Measurements from ENCODE around the gene CFAP90. TPM values are rescaled to one million over a fixed set of nuclear protein-coding genes. Genes with fewer than 3 reads are reported as not detected.

Gene CFAP90
- total and polyA plus RNA-seq, 9 donors, result 0.15 to 0.43 (median 0.31) TPM

DNA sequence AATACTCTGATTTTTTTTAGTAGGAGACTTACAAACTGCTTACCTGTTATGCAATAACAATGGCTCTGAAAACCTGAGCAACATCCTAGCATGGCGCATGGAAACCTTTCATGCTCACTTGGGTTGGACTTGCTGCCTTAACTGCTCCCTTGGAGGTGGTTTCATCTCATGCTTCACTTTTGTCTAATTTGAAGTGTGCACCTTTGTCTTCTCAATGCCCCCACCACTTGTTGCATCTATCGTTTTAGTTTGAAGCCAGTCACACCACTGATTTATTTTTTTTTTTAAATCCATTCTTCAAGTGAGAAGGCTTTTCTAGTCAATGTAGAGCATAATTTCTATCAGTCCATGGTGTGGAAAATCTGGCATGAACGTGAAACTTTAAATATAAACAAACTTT lies 63.2 kb downstream of the CFAP90 start:
- no peaks in the 10 kb centered on the region for H3K27me3 ChIP-seq (ENCODE audit: control insufficient read depth, insufficient read depth, low read length)
- H3K9me3 ChIP-seq (replicated peaks; ENCODE audit: control insufficient read depth, low read depth, low read length), result no peaks in the 10 kb centered on the region
- H3K4me1 ChIP-seq (ENCODE audit: control insufficient read depth, insufficient read depth, low read length), result no peaks in the 10 kb centered on the region
- H3K36me3 ChIP-seq (ENCODE audit: control insufficient read depth, insufficient read depth, low read length), result no peaks in the 10 kb centered on the region
- H3K27ac ChIP-seq (ENCODE audit: low read length), result no peak overlapping the region
- no peak overlapping the region for H3K4me3 ChIP-seq (ENCODE audit: low read length)
- WGBS (ENCODE audit: insufficient coverage), result 80% methylated on average over 1 of the region's 3 CpGs
- DNase-seq, result no peak

DNA sequence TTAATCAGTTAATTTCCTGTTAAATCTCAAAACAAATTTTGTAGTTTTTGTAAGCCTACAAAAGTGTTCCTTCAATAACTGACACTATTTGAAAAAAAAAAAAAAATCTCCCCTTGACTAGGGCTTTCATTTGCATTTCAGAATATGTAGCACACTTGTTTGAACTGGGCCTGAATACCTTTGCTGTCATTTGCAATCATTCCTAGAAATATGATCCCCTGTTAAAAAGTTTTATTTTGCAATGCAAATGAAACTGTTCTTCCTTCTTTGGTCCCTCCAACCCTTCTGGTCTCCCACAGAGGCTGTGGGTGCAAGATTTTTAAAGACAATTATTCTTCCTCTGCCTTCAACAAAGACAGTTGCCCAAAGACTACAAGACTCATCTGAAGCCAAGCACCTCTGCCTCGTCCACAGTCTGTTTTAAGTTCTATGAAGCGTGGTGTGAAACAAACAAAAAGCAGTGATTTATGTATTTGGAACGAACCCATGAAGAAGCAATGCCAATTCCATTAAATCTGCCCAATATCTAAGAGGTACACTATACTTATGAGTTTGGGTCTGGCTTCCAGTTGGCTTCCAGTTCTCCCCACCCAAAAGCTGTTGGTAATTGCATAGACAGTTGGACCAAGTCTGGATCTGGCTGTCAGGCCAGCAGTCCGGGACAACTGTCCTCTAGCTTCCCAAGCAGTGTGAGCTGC lies 66.1 kb downstream of the CFAP90 start:
- Histone ChIP-seq H3K9me3 (replicated peaks; ENCODE audit: control insufficient read depth, low read depth, low read length) (no peaks in the 10 kb centered on the region), H3K27me3 (ENCODE audit: control insufficient read depth, insufficient read depth, low read length) (no peaks in the 10 kb centered on the region), H3K36me3 (ENCODE audit: control insufficient read depth, insufficient read depth, low read length) (no peaks in the 10 kb centered on the region), H3K27ac (ENCODE audit: low read length) (no peak overlapping the region), H3K4me3 (ENCODE audit: low read length) (no peak overlapping the region), H3K4me1 (ENCODE audit: control insufficient read depth, insufficient read depth, low read length) (no peaks in the 10 kb centered on the region)
- WGBS (ENCODE audit: insufficient coverage), result 93% methylated on average over 1 of the region's 4 CpGs
- no peak for DNase-seq

DNA sequence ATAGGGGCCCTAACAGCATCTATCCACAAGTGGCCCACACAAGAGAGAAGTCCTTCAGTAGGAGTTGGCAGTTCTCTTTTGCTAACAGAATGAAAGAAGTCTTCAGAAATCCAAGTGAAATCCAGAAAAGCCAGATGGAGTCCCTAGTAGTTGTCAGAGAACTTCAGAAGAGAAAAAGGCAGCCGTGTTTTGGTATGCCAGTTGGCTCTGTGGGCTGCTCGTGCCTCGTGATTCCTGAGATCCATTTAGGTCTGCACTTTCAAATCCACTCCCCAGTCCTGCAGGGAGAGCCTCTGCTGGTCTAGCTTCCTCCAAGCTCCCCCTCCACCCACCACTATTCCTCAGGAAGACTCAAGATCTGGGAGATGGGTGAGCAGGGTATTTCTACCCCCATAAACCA lies 69.0 kb downstream of the CFAP90 start:
- no peaks in the 10 kb centered on the region for H3K9me3 ChIP-seq (replicated peaks; ENCODE audit: control insufficient read depth, low read depth, low read length)
- WGBS (ENCODE audit: insufficient coverage), result no CpG with 5 or more reads among the region's 3 CpGs
- H3K27me3 ChIP-seq (ENCODE audit: control insufficient read depth, insufficient read depth, low read length), result no peaks in the 10 kb centered on the region

More for the DNA sequence above, 69.0 kb downstream of the CFAP90 start:
- H3K36me3 ChIP-seq (ENCODE audit: control insufficient read depth, insufficient read depth, low read length), result no peaks in the 10 kb centered on the region
- H3K4me1 ChIP-seq (ENCODE audit: control insufficient read depth, insufficient read depth, low read length), result no peaks in the 10 kb centered on the region
- no peak overlapping the region for H3K4me3 ChIP-seq (ENCODE audit: low read length)
- DNase-seq, result no peak
- no peak overlapping the region for H3K27ac ChIP-seq (ENCODE audit: low read length)

Other genes with a start within 250 kb of the CFAP90 start
- 10.4 TPM for gene FASTKD3, start 17.9 kb upstream of the CFAP90 start, total RNA-seq
- gene FASTKD3, start 17.9 kb upstream of the CFAP90 start, polyA plus RNA-seq (ENCODE audit: insufficient read depth in 1 of 8, insufficient read length in 8 of 8, low replicate concordance in 1 of 8), result 10 to 100 TPM in 2 of 8 donors, 1 to 10 TPM in 6; 7.7 to 10.6 (median 9.0) TPM
- 20.3 TPM for gene MTRR, start 18.0 kb upstream of the CFAP90 start, total RNA-seq
- gene MTRR, start 18.0 kb upstream of the CFAP90 start, polyA plus RNA-seq (ENCODE audit: insufficient read depth in 1 of 8, insufficient read length in 8 of 8, low replicate concordance in 1 of 8), result 10 to 100 TPM; 19.7 to 27.0 (median 25.8) TPM